ENCODE measurements around the gene SMIM1.
"Not testable (repeated sequence)": the region's sequence is repeated elsewhere in the genome, so short reads cannot be mapped to it uniquely, and the experiment has no call there.

SMIM1 gene

GRCh38 chr1:3799976-3800685, 27.6 kb downstream of the SMIM1 start:
- no peak overlapping the region for H3K27ac ChIP-seq
- ChIA-PET CTCF (no interaction called here), POLR2A (ENCODE audit: low non-redundant PET) (no interaction called here)
- DNase-seq (ENCODE audit: low spot score) = no peak
- TF ChIP-seq CTCF (conservative IDR thresholded peaks at IDR 0.05; ENCODE audit: low read depth) = no peak

GRCh38 chr1:3800795-3801194, 28.2 kb downstream of the SMIM1 start:
- CTCF ChIA-PET = interaction anchor here (0.6 to 0.9 kb wide), 2 partner anchors 27 to 450 kb away, joined by 4 read pairs; no protein-coding TSS in a partner anchor
- POLR2A ChIA-PET (ENCODE audit: low non-redundant PET); H3K27ac ChIP-seq; DNase-seq (ENCODE audit: low spot score): not testable (repeated sequence)

- no peak overlapping the region for H3K27ac ChIP-seq
- no peak for TF ChIP-seq CTCF (conservative IDR thresholded peaks at IDR 0.05; ENCODE audit: low read depth)
- CTCF ChIA-PET = interaction anchor here (0.6 kb wide), 1 partner anchor 77 kb away, joined by 5 read pairs; no protein-coding TSS in a partner anchor
- POLR2A ChIA-PET (ENCODE audit: low non-redundant PET) = no interaction called here
- DNase-seq (ENCODE audit: low spot score) = no peak
Observed at GRCh38 chr1:3803905-3804626, 31.5 kb downstream of the SMIM1 start.

- CTCF ChIA-PET; DNase-seq (ENCODE audit: low spot score); POLR2A ChIA-PET (ENCODE audit: low non-redundant PET); H3K27ac ChIP-seq: not testable (repeated sequence)
Observed at GRCh38 chr1:3804627-3804944, 32.0 kb downstream of the SMIM1 start.

GRCh38 chr1:3805038-3805437, 32.5 kb downstream of the SMIM1 start:
- POLR2A ChIA-PET (ENCODE audit: low non-redundant PET) = no interaction called here
- TF ChIP-seq CTCF (conservative IDR thresholded peaks at IDR 0.05; ENCODE audit: low read depth) = no peak
- CTCF ChIA-PET = no interaction called here
- no peak for DNase-seq (ENCODE audit: low spot score)
- no peak overlapping the region for H3K27ac ChIP-seq

- POLR2A ChIA-PET (ENCODE audit: low non-redundant PET) = no interaction called here
- no peak for DNase-seq (ENCODE audit: low spot score)
- TF ChIP-seq CTCF (conservative IDR thresholded peaks at IDR 0.05; ENCODE audit: low read depth) = no peak
- H3K27ac ChIP-seq = no peak overlapping the region
- CTCF ChIA-PET = interaction anchor here (0.6 kb wide), 1 partner anchor 369 kb away, joined by 3 read pairs; no protein-coding TSS in a partner anchor
Observed at GRCh38 chr1:3807769-3808168, 35.2 kb downstream of the SMIM1 start.

- POLR2A ChIA-PET (ENCODE audit: low non-redundant PET) = no interaction called here
- no peak for TF ChIP-seq CTCF (conservative IDR thresholded peaks at IDR 0.05; ENCODE audit: low read depth)
- CTCF ChIA-PET = no interaction called here
- DNase-seq (ENCODE audit: low spot score) = no peak
- no peak overlapping the region for H3K27ac ChIP-seq
Observed at GRCh38 chr1:3809680-3810079, 37.1 kb downstream of the SMIM1 start.

- POLR2A ChIA-PET (ENCODE audit: low non-redundant PET); DNase-seq (ENCODE audit: low spot score); H3K27ac ChIP-seq; CTCF ChIA-PET: not testable (repeated sequence)
Observed at GRCh38 chr1:3810149-3810761, 37.7 kb downstream of the SMIM1 start.
